ENCODE results near the gene DEF6.

Gene DEF6

DNA sequence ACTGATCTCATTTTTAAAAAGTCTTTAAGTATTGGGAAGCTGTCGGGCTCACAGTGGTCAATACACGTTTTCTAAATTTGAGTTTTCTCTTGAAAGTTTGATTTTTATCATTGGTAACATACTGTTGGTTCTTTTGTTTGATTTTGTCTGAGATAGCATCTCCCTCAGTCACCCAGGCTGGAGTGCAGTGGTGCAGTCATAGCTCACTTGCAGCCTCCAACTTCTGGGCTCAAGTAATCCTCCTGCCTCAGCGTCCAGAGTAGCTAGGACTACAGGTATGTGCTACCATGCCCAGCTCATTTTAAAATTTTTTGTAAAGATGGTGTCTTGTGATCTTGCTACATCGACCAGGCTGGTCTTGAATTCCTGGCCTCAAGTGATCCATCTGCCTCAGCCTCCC lies 53.8 kb downstream of the DEF6 start:
- no peak for DNase-seq (ENCODE audit: low read depth)

DNA sequence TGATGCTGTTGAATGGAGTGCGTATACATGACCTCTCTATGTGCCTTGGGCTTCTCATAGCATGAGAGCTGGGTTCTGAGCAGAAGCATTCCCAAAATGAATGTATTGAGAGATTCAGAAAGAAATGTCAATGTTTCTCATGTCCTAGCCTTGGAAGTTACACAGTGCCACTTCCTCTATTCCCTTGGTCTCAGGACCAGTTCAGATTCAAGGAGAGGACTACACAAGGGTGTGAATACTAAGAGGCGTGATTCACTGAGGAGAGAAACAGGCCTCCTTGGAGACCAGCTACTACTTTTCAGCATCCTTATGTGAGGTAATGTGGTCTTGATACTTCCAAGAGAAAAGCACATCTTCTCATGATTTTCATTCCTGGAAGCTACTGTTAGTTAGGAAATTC lies 55.1 kb downstream of the DEF6 start:
- no peak for DNase-seq (ENCODE audit: low read depth)

GRCh38 chr6:35354361-35355135 lies 56.9 kb downstream of the DEF6 start:
- DNase-seq (ENCODE audit: low read depth) = no peak

GRCh38 chr6:35356391-35356790 lies 58.8 kb downstream of the DEF6 start:
- no peak for DNase-seq (ENCODE audit: low read depth)

DNA sequence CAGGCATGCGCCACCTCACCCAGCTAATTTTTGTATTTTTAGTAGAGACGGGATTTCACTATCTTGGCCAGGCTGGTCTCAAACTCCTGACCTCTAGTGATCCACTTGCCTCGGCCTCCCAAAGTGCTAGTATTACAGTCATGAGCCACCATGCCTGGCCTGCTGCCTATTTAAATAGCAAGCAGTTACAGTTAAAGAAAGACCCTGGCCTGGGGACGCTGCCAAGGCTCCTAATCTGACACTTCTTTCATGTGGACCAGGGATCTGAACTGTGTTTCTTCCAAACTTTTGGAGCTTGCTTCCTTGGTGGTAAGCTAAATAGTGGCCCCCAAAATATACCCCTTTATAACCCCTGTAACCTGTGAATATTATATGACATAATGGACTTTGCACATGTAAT lies 60.1 kb downstream of the DEF6 start:
- DNase-seq (ENCODE audit: low read depth) = no peak

DNA sequence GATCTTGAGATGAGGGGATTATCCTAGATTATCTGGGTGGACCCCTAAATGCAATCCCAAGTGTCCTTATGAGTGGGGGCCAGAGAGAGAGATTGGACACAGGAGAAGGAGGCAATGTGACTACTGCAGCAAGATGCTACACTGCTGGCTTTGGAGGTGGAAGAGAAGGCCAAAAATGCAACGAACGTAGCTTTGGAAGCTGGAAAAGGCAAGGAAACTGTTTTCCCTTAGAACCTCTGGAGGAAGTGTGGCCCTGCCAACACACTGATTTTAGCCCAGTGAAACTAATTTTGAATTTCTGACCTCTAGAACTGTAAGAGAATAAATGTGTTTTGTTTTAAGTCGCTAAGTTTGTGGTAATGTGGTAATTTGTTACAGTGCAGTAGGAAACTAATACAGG lies 60.5 kb downstream of the DEF6 start:
- no peak for DNase-seq (ENCODE audit: low read depth)

- no peak for DNase-seq (ENCODE audit: low read depth)
These were observed 61.7 kb downstream of the DEF6 start for GRCh38 chr6:35359346-35359743.

DNA sequence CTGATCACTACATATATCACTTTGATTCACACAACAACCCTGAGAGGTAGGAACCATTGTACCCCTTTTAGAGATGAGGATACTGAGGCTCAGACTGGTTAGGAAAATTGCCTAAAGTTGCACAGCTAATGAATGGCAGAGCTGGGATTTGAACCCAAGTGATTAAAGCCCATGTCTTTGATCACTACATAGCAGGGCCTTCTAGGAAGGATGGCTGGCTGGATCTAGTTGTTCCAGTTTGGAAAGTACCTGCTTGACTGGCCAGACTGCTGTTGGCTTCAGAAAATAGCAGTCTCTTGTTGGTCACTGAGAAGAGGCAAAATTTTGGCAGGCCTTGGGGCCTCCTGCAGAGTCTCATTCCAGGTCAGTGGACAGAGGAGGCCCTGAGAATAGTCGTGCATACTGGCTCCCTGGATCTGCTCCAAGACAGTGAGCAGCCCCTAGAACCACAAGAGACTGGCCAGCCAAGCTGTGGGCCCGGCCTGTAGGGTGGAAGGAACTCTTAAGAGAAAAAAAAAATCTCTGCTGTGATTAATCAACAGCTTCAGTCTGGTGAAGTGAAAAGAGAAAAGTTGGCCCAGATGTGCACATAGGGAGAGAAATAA lies 62.2 kb downstream of the DEF6 start:
- no peak for DNase-seq (ENCODE audit: low read depth)

DNA sequence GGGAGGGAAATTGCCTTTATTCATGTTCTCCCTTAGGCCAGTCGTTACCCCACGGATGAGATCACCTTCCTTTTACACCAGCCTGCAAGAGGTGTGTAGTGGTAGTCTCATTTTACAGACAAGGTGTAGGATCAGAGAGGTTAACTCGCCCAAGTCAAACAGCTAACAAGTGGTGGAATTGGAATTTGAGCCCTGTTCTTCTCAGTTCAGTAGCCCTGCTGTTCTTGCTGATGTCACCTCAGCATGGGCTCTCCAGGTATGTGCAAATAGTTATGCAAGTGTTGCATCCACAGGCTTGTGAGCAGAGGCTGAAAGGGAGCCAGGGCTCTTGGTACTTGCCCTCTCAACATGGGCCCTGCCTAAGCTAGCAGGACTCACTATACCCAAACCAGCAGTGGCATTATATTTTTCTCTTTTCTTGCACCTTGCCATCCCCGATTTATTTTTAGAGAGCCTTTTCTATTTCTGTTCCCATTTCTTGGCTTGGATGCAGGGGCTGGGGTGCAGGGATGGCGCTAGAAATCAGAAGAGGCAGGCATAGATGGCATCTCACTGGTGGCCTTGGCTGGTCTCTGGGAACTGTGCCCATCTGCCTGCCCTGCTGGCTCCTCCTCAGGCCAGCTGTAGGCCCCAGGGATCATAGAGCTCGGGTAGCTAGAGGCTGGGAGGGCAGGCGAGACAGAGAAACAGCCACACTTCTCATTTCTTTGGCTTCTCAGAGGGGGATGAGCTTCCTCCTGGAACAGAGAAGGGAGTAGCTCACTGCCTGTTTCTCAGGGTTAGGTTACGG lies 62.9 kb downstream of the DEF6 start:
- DNase-seq (ENCODE audit: low read depth) = no peak

GRCh38 chr6:35362200-35362599 lies 64.6 kb downstream of the DEF6 start:
- DNase-seq (ENCODE audit: low read depth) = no peak

- no peak for DNase-seq (ENCODE audit: low read depth)
These were observed 65.7 kb downstream of the DEF6 start for GRCh38 chr6:35363293-35363750.

DNA sequence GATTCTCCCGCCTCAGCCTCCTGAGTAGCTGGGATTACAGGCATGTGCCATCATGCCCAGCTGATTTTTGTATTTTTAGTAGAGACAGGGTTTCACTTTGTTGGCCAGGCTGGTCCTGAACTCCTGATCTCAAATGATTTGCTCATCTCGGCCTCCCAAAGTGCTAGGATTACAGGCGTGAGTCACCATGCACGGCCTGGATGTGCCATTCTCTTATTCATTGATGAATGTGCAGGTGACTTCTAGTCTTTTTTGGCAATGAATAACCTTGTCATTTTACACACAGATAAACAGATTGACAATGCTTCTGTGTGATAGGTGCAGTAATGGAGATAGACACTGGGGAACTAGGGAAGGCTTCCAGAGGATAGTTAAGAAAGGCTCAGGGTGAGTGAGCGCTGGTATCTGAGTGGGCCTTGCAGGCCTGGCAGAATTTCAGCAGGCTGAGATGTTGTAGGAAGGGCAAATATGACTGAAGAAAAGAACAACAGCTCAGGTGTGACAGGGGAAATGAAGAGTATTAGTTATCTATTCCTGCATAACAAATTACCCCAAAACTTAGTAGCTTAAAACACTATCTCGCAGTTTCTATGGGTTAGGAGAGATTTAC lies 68.1 kb downstream of the DEF6 start:
- DNase-seq (ENCODE audit: low read depth) = no peak

DNA sequence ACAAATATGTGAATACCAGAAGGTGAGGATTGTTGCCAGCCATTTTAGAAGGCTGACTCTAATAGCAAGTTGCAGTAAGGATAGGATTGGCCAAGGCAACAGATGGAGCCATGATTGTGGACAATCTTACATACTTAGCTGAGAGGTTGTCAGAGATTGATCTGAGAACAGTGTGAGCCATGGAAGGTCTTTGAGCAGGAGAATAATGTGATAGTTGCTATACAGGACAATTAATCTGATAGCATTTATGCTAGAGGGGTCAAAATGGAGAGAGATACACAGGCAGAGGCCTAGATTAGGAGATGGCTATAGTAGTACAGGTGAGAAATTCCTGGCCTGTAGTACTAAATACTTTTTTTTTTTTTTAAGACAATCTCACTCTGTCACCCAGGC lies 68.6 kb downstream of the DEF6 start:
- no peak for DNase-seq (ENCODE audit: low read depth)

GRCh38 chr6:35367646-35368037 lies 70.0 kb downstream of the DEF6 start:
- no peak for DNase-seq (ENCODE audit: low read depth)

GRCh38 chr6:35368038-35368887 lies 70.6 kb downstream of the DEF6 start:
- no peak for DNase-seq (ENCODE audit: low read depth)

GRCh38 chr6:35370124-35370741 lies 72.6 kb downstream of the DEF6 start:
- no peak for DNase-seq (ENCODE audit: low read depth)

- no peak for DNase-seq (ENCODE audit: low read depth)
These were observed 73.3 kb downstream of the DEF6 start for GRCh38 chr6:35370785-35371493.

Measured in stimulated activated CD8-positive, alpha-beta memory T cell treated with anti-CD3 and anti-CD28 coated beads, Interleukin-15, amount 100 ng/mL, for 24 hours (primary cell).